B cell (primary cell): Measurements from ENCODE around the gene PIK3R3. TPM values are rescaled to one million over a fixed set of nuclear protein-coding genes. Genes with fewer than 3 reads are reported as not detected.

ENCODE experiments used
- ATAC-seq: fragments of 200-7000 bp; cut with Tn5 transposase; one replicate; pipeline ENCODE4 v1.10.0; 2021; ENCODE audit warnings: low read depth, mild to moderate bottlenecking, moderate number of reproducible peaks, moderate library complexity
- CTCF ChIA-PET: fragments of 350-600 bp; sonication (Branson Sonifier 250); formaldehyde crosslinking; loops from one replicate; lab custom pipeline; 2021; ENCODE audit warnings: antibody characterized with exemption, inconsistent platforms; lab: Charles Lee
- POLR2A ChIA-PET: fragments of 350-600 bp; sonication (Branson Sonifier 250); formaldehyde crosslinking; loops from one replicate; lab custom pipeline; 2021; ENCODE audit warnings: antibody characterized with exemption; lab: Charles Lee
- DNase-seq: peaks from one replicate; pipeline ENCODE4 v3.0.0; 2013
- H2AFZ ChIP-seq: 2 replicates; pipeline ENCODE4 v1.6.1; 2012; ENCODE audit warnings: mild to moderate bottlenecking, low read depth, low read length; ENCODE audit not compliant: insufficient read depth, poor library complexity, severe bottlenecking
- H3K27ac ChIP-seq, 2 donors: 1 replicate in 1 of 2; 2 replicates in 1 of 2; pipeline ENCODE4 v1.5.1; 2012 to 2013; ENCODE audit warnings: low read length in 2 of 2, mild to moderate bottlenecking in 2 of 2, moderate library complexity in 1 of 2
- H3K27me3 ChIP-seq, 4 experiments: fragments of 200-600 bp in 1 of 4; sonication (generic) in 1 of 4; replicated peaks in 1 of 4; 1 replicate in 2 of 4; 2 replicates in 2 of 4; pipeline versions ENCODE4 v1.6.1 to v1.7.0; 2013 to 2016; ENCODE audit warnings: low read length in 3 of 4, mild to moderate bottlenecking in 2 of 4, mixed read lengths in 1 of 4, moderate library complexity in 1 of 4; ENCODE audit not compliant: insufficient read depth in 4 of 4, control insufficient read depth in 3 of 4; ENCODE audit errors: control extremely low read depth in 1 of 4
- H3K36me3 ChIP-seq, 2 experiments: replicated peaks in 1 of 2; 1 replicate in 1 of 2; 2 replicates in 1 of 2; pipeline versions ENCODE4 v1.6.1 to v1.7.1; 2013; ENCODE audit warnings: low read length in 1 of 2; ENCODE audit not compliant: insufficient read depth in 2 of 2, control insufficient read depth in 1 of 2; ENCODE audit errors: control extremely low read depth in 1 of 2, extremely low read depth in 1 of 2
- H3K4me1 ChIP-seq, 2 donors: fragments of 200-600 bp in 1 of 2; sonication (generic) in 1 of 2; 1 replicate in 1 of 2; 2 replicates in 1 of 2; pipeline versions ENCODE4 v1.5.1 to v1.6.1; 2013 to 2017; ENCODE audit warnings: low read length in 2 of 2; ENCODE audit not compliant: control insufficient read depth in 2 of 2, insufficient read depth in 2 of 2
- H3K4me2 ChIP-seq: replicated peaks from 2 replicates; pipeline ENCODE3; 2012; ENCODE audit warnings: mild to moderate bottlenecking, low read depth, low read length; ENCODE audit not compliant: poor library complexity, severe bottlenecking
- H3K4me3 ChIP-seq, 5 experiments: fragments of 200-600 bp in 1 of 5; sonication (generic) in 1 of 5; 1 replicate in 3 of 5; 2 replicates in 2 of 5; pipeline versions ENCODE4 v1.5.1 to v1.7.0; 2011 to 2016; ENCODE audit warnings: low read length in 4 of 5, mild to moderate bottlenecking in 4 of 5, low read depth in 2 of 5, control low read depth in 1 of 5, moderate library complexity in 1 of 5; ENCODE audit not compliant: insufficient read depth in 1 of 5; ENCODE audit errors: control extremely low read depth in 1 of 5, extremely low read depth in 1 of 5
- H3K79me2 ChIP-seq: fragments of 200-600 bp; sonication (generic); one replicate; pipeline ENCODE4 v1.6.0; 2016; ENCODE audit warnings: low read length; ENCODE audit not compliant: control insufficient read depth, insufficient read depth
- H3K9ac ChIP-seq: fragments of 200-600 bp; sonication (generic); 2 replicates; pipeline ENCODE4 v1.6.1; 2017; ENCODE audit warnings: mild to moderate bottlenecking, low read length, moderate library complexity
- H3K9me3 ChIP-seq, 3 donors: one replicate each; pipeline versions ENCODE4 v1.6.1 to v1.7.1; 2013; ENCODE audit warnings: low read length in 2 of 3; ENCODE audit not compliant: control insufficient read depth in 2 of 3, insufficient read depth in 1 of 3; ENCODE audit errors: control extremely low read depth in 1 of 3
- H4K20me1 ChIP-seq: 2 replicates; pipeline ENCODE4 v1.6.0; 2012; ENCODE audit warnings: mild to moderate bottlenecking, low read length; ENCODE audit not compliant: insufficient read depth, control insufficient read depth, poor library complexity, severe bottlenecking
- H3K27ac Mint-ChIP-seq: one replicate; pipeline ENCODE4 v1.8.0; 2021; ENCODE audit warnings: mixed read lengths
- H3K27me3 Mint-ChIP-seq: one replicate; pipeline ENCODE4 v1.8.0; 2021; ENCODE audit warnings: mixed read lengths
- H3K4me1 Mint-ChIP-seq: one replicate; pipeline ENCODE4 v1.8.0; 2021; ENCODE audit warnings: mixed read lengths
- H3K4me3 Mint-ChIP-seq: one replicate; pipeline ENCODE4 v1.8.0; 2021; ENCODE audit warnings: mixed read lengths
- H3K9me3 Mint-ChIP-seq: one replicate; pipeline ENCODE4 v1.8.0; 2022; ENCODE audit warnings: mixed read lengths; ENCODE audit not compliant: insufficient read depth
- EZH2 ChIP-seq: IDR thresholded peaks from 2 replicates; pipeline ENCODE4 v1.6.1; 2012; ENCODE audit warnings: borderline replicate concordance, low read depth, mild to moderate bottlenecking, moderate library complexity, low read length; ENCODE audit not compliant: insufficient read depth, poor library complexity, severe bottlenecking
- WGBS: methylation state at CpG from one replicate; pipeline ENCODE4 v1.1.5; 2013; ENCODE audit warnings: missing lambda C conversion rate; ENCODE audit not compliant: insufficient coverage; 5-methylcytosine and 5-hydroxymethylcytosine counted together
- intact Hi-C: fragments of 100-400 bp; cut with micrococcal nuclease; formaldehyde crosslinking; loops from one replicate; pipeline ENCODE4 v1.10.0; 2022
- polyA plus RNA-seq: library from polyadenylated mRNA; depleted of rRNA; stranded (reverse); fragments of >200 nt; gene quantifications from 2 replicates; pipeline ENCODE4 v1.2.3, GENCODE V29; 2012
- total RNA-seq, 2 donors: library from RNA; stranded (reverse); fragments of 120-200 nt in 1 of 2; gene quantifications; 1 replicate in 1 of 2; 2 replicates in 1 of 2; pipeline versions ENCODE4 v1.2.3 to v1.2.4, GENCODE V29; 2013 to 2022
- TF ChIP-seq, protein P1 (sequence below): fragments of 200-600 bp; IDR thresholded peaks from one replicate; pipeline ENCODE4 v1.8.0; 2022; ENCODE audit warnings: antibody characterized with exemption, mild to moderate bottlenecking

Gene PIK3R3
- total and polyA plus RNA-seq, 2 donors (not counting 1 experiment from before 2014, with no cell fraction given) = 0.06 to 0.17 TPM

DNA sequence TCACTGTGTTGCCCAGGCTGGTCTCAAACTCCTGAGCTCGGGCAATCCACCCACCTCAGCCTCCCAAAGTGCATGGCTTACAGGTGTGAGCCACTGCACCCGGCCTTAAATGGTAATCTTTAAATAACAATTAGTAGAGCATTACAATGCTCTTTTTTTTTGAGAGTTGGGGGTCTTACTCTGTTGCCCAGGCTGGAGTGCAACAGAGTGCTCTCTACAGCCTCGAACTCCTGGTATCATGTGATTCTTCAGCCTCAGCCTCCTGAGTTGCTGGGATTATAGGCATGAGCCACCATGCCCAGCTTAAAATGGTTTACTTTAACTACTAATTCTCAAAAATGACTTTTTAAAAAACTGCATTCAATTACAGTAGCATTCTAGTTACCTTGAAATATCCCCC, 52.2 kb downstream of the PIK3R3 start:
- ChIA-PET POLR2A (no interaction called here), CTCF (no interaction called here)
- ATAC-seq = no peak
- Histone ChIP-seq H3K79me2 (no peaks in the 10 kb centered on the region), H3K4me2 (no peak overlapping the region), H3K9ac (no peak overlapping the region), H3K27me3 (no peaks in the 10 kb centered on the region), H3K4me1 (no peaks in the 10 kb centered on the region), H2AFZ (no peak overlapping the region), H3K36me3 (no peaks in the 10 kb centered on the region), H3K27ac (no peak overlapping the region), H3K9me3 (no peaks in the 10 kb centered on the region), H4K20me1 (no peaks in the 10 kb centered on the region), H3K4me3 (no peak overlapping the region)
- TF ChIP-seq EZH2 = no peak
- TF ChIP-seq, protein P1, sequence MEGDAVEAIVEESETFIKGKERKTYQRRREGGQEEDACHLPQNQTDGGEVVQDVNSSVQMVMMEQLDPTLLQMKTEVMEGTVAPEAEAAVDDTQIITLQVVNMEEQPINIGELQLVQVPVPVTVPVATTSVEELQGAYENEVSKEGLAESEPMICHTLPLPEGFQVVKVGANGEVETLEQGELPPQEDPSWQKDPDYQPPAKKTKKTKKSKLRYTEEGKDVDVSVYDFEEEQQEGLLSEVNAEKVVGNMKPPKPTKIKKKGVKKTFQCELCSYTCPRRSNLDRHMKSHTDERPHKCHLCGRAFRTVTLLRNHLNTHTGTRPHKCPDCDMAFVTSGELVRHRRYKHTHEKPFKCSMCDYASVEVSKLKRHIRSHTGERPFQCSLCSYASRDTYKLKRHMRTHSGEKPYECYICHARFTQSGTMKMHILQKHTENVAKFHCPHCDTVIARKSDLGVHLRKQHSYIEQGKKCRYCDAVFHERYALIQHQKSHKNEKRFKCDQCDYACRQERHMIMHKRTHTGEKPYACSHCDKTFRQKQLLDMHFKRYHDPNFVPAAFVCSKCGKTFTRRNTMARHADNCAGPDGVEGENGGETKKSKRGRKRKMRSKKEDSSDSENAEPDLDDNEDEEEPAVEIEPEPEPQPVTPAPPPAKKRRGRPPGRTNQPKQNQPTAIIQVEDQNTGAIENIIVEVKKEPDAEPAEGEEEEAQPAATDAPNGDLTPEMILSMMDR = no peak
- H3K9me3 Mint-ChIP-seq = no peaks in the 10 kb centered on the region
- no peaks in the 10 kb centered on the region for H3K27me3 Mint-ChIP-seq
- intact Hi-C loops = no loop called here
- no peak overlapping the region for H3K27ac Mint-ChIP-seq
- DNase-seq = no peak
- WGBS = 100% methylated on average over 1 of the region's 3 CpGs
- H3K4me3 Mint-ChIP-seq = no peak overlapping the region
- no peaks in the 10 kb centered on the region for H3K4me1 Mint-ChIP-seq

GRCh38 chr1:46077644-46078043, 54.8 kb downstream of the PIK3R3 start:
- Histone ChIP-seq H2AFZ (no peak overlapping the region), H3K27me3 (no peaks in the 10 kb centered on the region), H3K9me3 (no peaks in the 10 kb centered on the region), H3K79me2 (no peaks in the 10 kb centered on the region), H3K9ac (no peak overlapping the region), H3K4me3 (no peak overlapping the region), H3K4me2 (no peak overlapping the region), H4K20me1 (no peaks in the 10 kb centered on the region), H3K36me3 (no peaks in the 10 kb centered on the region), H3K27ac (no peak overlapping the region), H3K4me1 (no peaks in the 10 kb centered on the region)
- ChIA-PET CTCF (no interaction called here), POLR2A (no interaction called here)
- TF ChIP-seq EZH2 = no peak
- TF ChIP-seq, protein P1 = no peak
- no peak for ATAC-seq
- Mint-ChIP-seq H3K27me3 (no peaks in the 10 kb centered on the region), H3K4me3 (no peak overlapping the region), H3K9me3 (no peaks in the 10 kb centered on the region), H3K4me1 (no peaks in the 10 kb centered on the region), H3K27ac (no peak overlapping the region)
- no peak for DNase-seq
- intact Hi-C loops = no loop called here
- WGBS = 100% methylated on average over 3 of the region's 4 CpGs
